ENCODE results near the gene ZNHIT6.
"Not testable (repeated sequence)": the region's sequence is repeated elsewhere in the genome, so short reads cannot be mapped to it uniquely, and the experiment has no call there.

ZNHIT6 gene

GRCh38 chr1:85665932-85666331, 42.3 kb downstream of the ZNHIT6 start:
- no peak for DNase-seq (ENCODE audit: low read depth)

GRCh38 chr1:85663382-85663781, 44.9 kb downstream of the ZNHIT6 start:
- DNase-seq (ENCODE audit: low read depth), result no peak

GRCh38 chr1:85661767-85662166, 46.5 kb downstream of the ZNHIT6 start:
- DNase-seq (ENCODE audit: low read depth), result no peak

- no peak for DNase-seq (ENCODE audit: low read depth)
Measured at GRCh38 chr1:85660541-85660940, 47.7 kb downstream of the ZNHIT6 start.

GRCh38 chr1:85659174-85659573, 49.1 kb downstream of the ZNHIT6 start:
- no peak for DNase-seq (ENCODE audit: low read depth)

- DNase-seq (ENCODE audit: low read depth), result no peak
Measured at GRCh38 chr1:85656948-85657347, 51.3 kb downstream of the ZNHIT6 start.

- DNase-seq (ENCODE audit: low read depth), result no peak
Measured at GRCh38 chr1:85656256-85656655, 52.0 kb downstream of the ZNHIT6 start.

GRCh38 chr1:85655315-85655714, 52.9 kb downstream of the ZNHIT6 start:
- DNase-seq (ENCODE audit: low read depth), result no peak

- no peak for DNase-seq (ENCODE audit: low read depth)
Measured at GRCh38 chr1:85654066-85654782, 54.0 kb downstream of the ZNHIT6 start.

GRCh38 chr1:85652327-85652726, 55.9 kb downstream of the ZNHIT6 start:
- no peak for DNase-seq (ENCODE audit: low read depth)

GRCh38 chr1:85650645-85651044, 57.6 kb downstream of the ZNHIT6 start:
- DNase-seq (ENCODE audit: low read depth), result no peak

GRCh38 chr1:85649591-85649990, 58.6 kb downstream of the ZNHIT6 start:
- DNase-seq (ENCODE audit: low read depth), result no peak

GRCh38 chr1:85641598-85642556, 66.4 kb downstream of the ZNHIT6 start:
- not testable (repeated sequence) for DNase-seq (ENCODE audit: low read depth)

- DNase-seq (ENCODE audit: low read depth), result not testable (repeated sequence)
Measured at GRCh38 chr1:85639920-85640319, 68.3 kb downstream of the ZNHIT6 start.

GRCh38 chr1:85638412-85638811, 69.8 kb downstream of the ZNHIT6 start:
- no peak for DNase-seq (ENCODE audit: low read depth)

GRCh38 chr1:85630493-85630892, 77.7 kb downstream of the ZNHIT6 start:
- DNase-seq (ENCODE audit: low read depth), result no peak

- no peak for DNase-seq (ENCODE audit: low read depth)
Measured at GRCh38 chr1:85629532-85629920, 78.7 kb downstream of the ZNHIT6 start.

GRCh38 chr1:85628791-85629531, 79.3 kb downstream of the ZNHIT6 start:
- peak; percentile 52 for DNase-seq (ENCODE audit: low read depth)

- DNase-seq (ENCODE audit: low read depth), result no peak
Measured at GRCh38 chr1:85626818-85627217, 81.4 kb downstream of the ZNHIT6 start.

GRCh38 chr1:85624361-85624760, 83.9 kb downstream of the ZNHIT6 start:
- no peak for DNase-seq (ENCODE audit: low read depth)

GRCh38 chr1:85623061-85623471, 85.2 kb downstream of the ZNHIT6 start:
- no peak for DNase-seq (ENCODE audit: low read depth)

GRCh38 chr1:85621430-85621829, 86.8 kb downstream of the ZNHIT6 start:
- DNase-seq (ENCODE audit: low read depth), result no peak

All from fibroblast of the conjunctiva (primary cell).